Measurements from ENCODE around the gene ZNF146.
"Not testable (repeated sequence)": the region's sequence is repeated elsewhere in the genome, so short reads cannot be mapped to it uniquely, and the experiment has no call there.

Gene ZNF146

GRCh38 chr19:36236304-36236945 lies 21.5 kb downstream of the ZNF146 start:
- DNase-seq = no peak

DNA sequence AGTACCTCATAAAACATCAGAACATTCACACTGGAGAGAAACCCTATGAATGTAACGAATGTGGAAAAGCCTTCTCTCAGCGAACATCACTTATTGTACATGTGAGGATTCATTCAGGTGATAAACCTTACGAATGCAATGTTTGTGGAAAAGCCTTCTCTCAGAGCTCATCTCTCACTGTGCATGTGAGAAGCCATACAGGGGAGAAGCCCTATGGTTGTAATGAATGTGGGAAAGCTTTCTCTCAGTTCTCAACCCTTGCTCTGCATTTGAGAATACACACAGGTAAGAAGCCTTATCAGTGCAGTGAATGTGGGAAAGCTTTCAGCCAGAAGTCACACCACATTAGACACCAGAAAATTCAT lies 22.0 kb downstream of the ZNF146 start:
- no peak for DNase-seq

- no peak for DNase-seq
Measured at GRCh38 chr19:36244066-36244465, 29.2 kb downstream of the ZNF146 start.

DNA sequence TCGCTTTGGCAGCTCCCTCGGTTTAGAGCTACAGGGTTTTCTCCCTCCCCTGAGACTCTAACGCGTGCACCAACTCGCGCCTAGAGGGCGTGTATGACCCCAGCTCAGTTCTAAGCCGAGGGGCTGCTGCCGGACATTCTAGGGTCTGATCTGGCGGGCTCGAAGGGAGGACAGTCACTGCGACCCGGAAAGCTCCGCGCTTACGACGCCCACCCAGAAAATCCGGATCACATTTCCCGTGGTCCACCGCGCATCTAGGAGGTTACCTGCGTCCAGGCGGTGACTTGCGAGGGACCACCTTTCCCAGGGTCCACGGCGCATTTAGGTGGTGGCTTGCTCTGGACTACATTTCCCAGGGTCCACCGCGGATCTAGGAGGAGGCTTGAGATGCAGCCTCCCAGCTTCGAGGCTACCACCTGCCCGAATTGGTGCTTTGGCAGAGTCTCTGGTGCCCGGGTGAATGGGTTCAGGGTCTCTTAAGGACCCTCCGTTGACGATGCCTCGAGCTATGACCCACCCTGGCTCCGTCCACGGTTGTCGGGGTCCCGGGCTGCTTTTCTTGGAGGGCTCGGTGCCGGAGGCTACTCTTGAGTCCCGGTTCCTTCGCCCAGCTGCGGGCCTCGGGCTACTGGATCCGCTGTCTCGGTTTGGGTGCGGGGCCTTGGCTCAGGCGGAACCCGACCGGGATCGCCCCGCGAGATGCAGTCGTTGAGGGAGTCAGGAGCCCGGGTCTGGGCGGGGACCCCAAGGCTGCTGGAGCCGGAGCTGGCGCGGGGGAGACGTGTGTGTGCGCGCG lies 30.5 kb downstream of the ZNF146 start:
- no peak for DNase-seq

- DNase-seq = no peak
Measured at GRCh38 chr19:36246006-36246481, 31.1 kb downstream of the ZNF146 start.

DNA sequence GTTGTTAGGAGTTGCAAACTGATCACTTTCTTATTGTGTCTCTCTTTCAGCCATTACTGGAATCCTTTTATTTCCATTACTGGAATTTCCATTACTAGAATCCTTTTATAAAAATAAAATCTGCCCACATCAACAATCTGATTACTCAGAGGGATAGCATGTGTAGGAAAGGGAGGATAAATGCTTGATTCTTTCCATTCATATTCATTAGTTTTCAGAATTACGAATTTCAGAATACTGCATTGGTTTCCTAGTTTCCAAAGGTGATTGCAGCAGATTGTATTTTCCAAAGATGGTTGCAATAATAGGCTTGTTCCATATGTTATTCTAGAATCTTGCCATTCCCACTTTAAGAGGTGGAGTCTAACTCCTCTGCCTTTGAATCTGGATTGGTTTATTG lies 37.1 kb downstream of the ZNF146 start:
- no peak for DNase-seq

DNA sequence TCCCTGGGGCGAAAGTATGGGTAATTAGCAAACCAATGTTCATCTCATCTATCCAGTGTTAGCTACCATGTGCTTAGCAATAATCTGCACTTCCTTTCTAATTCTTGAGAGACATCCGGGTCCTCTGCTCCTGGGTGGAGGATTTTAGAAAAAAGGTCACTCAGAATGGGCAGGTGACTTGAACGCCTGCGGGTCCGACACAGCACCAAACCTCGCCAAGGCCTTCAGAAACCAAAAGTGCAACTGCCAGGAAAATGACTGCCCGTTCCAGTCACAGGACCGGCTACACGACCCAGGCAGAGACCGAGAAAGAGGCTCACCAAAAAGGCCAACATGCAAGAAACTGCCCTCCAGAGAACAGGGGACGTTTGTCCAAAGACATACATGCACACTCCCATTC lies 39.9 kb downstream of the ZNF146 start:
- no peak for DNase-seq

GRCh38 chr19:36255316-36255715 lies 40.4 kb downstream of the ZNF146 start:
- no peak for DNase-seq

GRCh38 chr19:36256064-36256463 lies 41.2 kb downstream of the ZNF146 start:
- DNase-seq = no peak

- no peak for DNase-seq
Measured at GRCh38 chr19:36256853-36257519, 42.1 kb downstream of the ZNF146 start.

- no peak for DNase-seq
Measured at GRCh38 chr19:36257520-36257876, 42.6 kb downstream of the ZNF146 start.

GRCh38 chr19:36258028-36258875 lies 43.3 kb downstream of the ZNF146 start:
- no peak for DNase-seq

DNA sequence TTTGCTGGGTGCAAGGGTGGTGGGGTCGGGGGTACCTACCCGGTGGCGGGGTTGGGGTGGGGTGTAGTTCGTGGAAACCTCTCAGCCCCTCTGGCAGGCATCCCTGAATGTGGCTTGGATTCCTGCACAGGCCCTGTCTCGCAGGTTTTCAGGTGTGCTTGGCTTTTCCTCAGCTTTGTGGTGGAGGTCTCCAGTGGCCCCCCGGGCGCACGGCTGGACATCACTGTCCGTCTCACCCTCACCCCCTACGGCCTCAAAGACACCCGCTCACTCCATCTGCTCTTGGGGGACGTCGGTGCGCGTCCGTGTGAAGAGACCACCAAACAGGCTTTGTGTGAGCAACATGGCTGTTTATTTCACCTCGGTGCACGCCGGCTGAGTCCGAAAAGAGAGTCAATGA lies 44.3 kb downstream of the ZNF146 start:
- no peak for DNase-seq

DNA sequence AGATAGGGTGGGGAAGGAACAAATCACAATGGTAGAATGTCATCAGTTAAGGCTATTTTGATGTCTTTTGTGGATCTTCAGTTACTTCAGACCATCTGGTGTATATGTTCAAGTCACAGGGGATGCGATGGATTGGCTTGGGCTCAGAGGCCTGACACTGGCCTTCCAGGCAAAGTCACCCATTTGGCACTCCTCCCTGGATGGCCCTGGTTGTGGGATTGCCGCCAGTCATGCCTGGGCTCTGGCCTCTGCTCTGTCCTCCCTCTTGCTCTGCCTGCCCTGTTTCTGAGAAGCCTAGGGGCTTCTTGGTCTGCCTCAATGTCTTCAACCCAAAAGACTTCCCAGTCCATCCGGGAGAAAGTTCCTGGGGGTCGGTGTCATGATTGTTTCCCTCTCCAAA lies 50.2 kb downstream of the ZNF146 start:
- no peak for DNase-seq

DNA sequence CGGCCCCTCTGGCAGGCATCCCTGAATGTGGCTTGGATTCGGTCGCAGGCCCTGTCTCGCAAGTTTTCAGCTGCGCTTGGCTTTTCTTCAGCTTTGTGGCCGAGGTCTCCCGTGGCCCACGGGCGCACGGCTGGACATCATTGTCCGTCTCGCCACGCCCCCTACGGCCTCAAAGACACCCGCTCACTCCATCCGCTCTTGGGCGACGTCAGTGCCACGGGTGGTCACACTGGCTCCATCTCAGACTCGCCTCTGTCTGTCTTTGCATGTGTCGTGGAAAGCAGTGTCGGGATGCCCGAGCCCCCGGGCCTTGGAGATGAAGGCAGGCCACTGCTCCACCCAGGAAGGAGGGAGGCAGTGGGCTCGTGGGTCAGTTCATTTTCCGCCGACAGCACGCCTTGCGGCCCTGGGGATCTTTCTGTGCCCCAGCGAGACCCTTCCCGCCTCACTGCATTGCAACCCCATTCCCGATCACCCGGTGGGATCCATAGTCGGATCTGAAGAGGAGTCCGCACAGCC lies 51.0 kb downstream of the ZNF146 start:
- no peak for DNase-seq

DNA sequence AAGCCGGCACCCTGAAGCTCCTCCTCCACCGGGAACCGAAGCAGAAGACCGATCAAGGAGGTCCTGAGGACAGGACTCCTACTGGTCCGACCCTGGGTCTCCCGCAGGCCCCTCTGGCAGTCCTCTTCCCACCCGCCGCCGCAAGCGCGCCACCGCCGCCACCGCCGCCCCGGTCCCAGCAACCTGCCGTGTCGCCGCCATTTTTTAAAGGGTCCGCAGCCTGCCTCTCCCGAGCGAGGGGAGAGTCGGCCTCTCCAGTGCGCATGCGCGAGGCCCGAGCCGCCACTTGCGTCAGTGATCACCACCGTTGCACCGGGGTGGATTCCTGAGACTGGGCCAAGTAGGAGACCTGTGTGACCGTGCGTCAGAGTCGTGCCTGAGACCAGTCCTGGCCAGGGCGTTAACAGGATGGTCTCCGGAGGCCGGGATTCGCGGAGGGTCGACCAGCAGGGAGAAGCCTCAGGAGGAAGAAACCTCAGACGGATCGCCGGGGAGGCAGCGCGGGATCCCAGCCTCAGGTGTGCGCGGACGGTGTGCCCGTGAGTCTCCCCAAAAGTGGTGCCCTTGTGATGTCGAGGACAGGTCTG lies 51.6 kb downstream of the ZNF146 start:
- no peak for DNase-seq

- no peak for DNase-seq
Measured at GRCh38 chr19:36267061-36267845, 52.3 kb downstream of the ZNF146 start.

DNA sequence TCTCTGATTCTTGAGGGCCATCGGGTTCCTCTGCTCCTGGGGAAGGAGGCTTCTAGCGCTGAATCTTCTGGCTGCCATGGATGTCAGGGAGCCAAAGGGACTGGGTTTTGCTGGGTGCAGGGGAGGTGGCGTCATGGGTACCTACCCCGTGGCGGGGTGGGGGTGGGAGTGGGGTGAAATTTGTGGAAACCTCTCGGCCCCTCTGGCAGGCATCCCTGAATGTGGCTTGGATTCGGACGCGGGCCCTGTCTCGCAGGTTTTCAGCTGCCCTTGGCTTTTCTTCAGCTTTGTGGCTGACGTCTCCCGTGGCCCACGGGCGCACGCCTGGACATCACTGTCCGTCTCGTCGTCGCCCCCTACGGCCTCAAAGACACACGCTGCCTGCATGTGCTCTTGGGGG lies 53.2 kb downstream of the ZNF146 start:
- not testable (repeated sequence) for DNase-seq

GRCh38 chr19:36268591-36268990 lies 53.7 kb downstream of the ZNF146 start:
- not testable (repeated sequence) for DNase-seq

DNA sequence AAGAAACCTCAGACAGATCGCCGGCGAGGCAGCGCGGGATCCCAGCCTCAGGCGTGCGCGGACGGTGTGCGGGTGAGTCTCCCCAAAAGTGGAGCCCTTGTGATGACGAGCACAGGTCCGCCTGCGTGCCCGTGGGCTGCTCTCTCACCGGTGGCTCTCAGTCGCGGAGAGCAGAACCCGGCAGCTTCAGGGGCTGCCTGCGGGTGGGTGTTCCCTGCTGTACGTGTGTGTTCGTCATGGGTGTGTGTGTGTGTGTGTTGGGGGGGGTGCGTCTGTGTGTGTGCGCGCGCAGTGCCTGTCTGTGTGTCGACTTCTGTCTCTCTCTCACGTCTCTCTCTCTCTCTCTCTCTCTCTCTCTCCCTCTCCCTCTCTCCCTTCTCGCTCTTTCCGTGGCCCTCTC lies 54.4 kb downstream of the ZNF146 start:
- not testable (repeated sequence) for DNase-seq
